ENCODE measurements around the gene MYL7. TPM values are rescaled to one million over a fixed set of nuclear protein-coding genes. Genes with fewer than 3 reads are reported as not detected.
A peak's percentile ranks its signal among the peaks of the same experiment; 100 is the strongest.

The MYL7 gene, protein sequence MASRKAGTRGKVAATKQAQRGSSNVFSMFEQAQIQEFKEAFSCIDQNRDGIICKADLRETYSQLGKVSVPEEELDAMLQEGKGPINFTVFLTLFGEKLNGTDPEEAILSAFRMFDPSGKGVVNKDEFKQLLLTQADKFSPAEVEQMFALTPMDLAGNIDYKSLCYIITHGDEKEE
- polyA plus RNA-seq (2013, experiment 1 of 2) = 0.07 TPM
- not detected for polyA plus RNA-seq (2013, experiment 2 of 2)

DNA sequence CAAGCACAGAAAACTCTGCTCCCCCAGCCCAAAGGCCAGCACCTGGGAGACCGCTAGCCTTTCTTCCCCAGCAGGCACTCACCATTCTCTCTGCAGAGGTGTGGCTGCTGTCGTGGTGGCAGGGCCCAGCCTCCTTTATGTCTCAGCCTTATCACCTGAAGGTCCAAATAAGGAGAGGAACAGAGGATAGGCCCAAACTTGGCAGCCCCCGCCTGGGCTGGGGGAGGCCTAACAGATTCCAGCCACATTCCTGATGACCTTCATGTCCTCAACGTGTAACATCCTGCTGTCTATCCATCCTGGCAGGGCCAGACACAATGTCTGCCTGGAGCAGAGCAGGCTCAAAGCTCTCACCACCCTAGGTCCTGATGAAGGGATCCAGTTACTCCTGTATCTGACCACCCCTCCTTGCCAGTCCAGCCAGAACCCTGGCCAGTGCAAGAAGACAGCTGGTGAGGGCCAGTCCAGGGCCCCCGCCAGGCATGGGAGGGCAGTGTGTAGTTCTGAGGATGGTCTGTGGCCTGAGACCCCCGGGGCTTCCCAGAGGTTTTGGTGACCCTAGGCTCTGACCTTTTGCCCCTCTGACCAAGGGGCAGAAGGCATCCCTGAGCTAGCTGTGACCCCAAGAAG, at the start of gene MYL7:
MYL7 (minus strand) TSS at position 112 of the 630 bp plus-strand sequence; CDS start at position 85, 27 bp downstream.
- WGBS, 2 donors (ENCODE audit: extremely low coverage in 2 of 2, insufficient read length in 2 of 2, insufficient replicate concordance in 1 of 2) = no CpG with 5 or more reads among the region's 6 CpGs
- H3K9me3 ChIP-seq (replicated peaks in 1 of 2; ENCODE audit: control insufficient read depth in 2 of 2, insufficient read depth in 1 of 2, low read depth in 1 of 2, low read length in 2 of 2) = peaks cover 6 to 7% of the 10 kb centered on the region in 2 donors
- peaks cover 3 to 10% of the 10 kb centered on the region in 2 donors for H3K4me1 ChIP-seq (ENCODE audit: control insufficient read depth in 2 of 2, insufficient read depth in 1 of 2, low read depth in 1 of 2, low read length in 2 of 2)
- no peak within 1 kb of the TSS for H2AFZ ChIP-seq (ENCODE audit: low read length)
- no peak within 1 kb of the TSS for H3K4me2 ChIP-seq (ENCODE audit: insufficient read depth, low read length, poor library complexity, severe bottlenecking)
- no peak within 1 kb of the TSS for H3K4me3 ChIP-seq (ENCODE audit: low read length in 2 of 2)
- peak within 1 kb of the TSS; percentile 51 for H3K9ac ChIP-seq (ENCODE audit: low read depth, low read length, poor library complexity)
- no peaks in the 10 kb centered on the region for H3K36me3 ChIP-seq (replicated peaks in 1 of 2; ENCODE audit: control insufficient read depth in 2 of 2, insufficient read depth in 2 of 2, low read length in 2 of 2)
- H4K91ac ChIP-seq (ENCODE audit: low read depth, low read length, poor library complexity) = no peak within 1 kb of the TSS
- H2BK120ac ChIP-seq (ENCODE audit: low read depth, low read length) = no peak within 1 kb of the TSS
- H3K4ac ChIP-seq (ENCODE audit: low read length) = no peak within 1 kb of the TSS
- H2BK15ac ChIP-seq (ENCODE audit: low read length) = peak within 1 kb of the TSS; percentile 55
- peak within 1 kb of the TSS; percentile 64 for H3K18ac ChIP-seq (ENCODE audit: low read length)
- H3K27me3 ChIP-seq (ENCODE audit: control insufficient read depth in 3 of 3, insufficient read depth in 3 of 3, low read depth in 1 of 3, low read length in 3 of 3) = peaks cover 7 to 69% (median 24%) of the 10 kb centered on the region in 3 experiments
- H2AK5ac ChIP-seq (ENCODE audit: low read depth, low read length) = peak within 1 kb of the TSS; percentile 88
- no peaks in the 10 kb centered on the region for H3K79me1 ChIP-seq (ENCODE audit: low read depth, low read length)
- H2BK5ac ChIP-seq (ENCODE audit: low read length) = peak within 1 kb of the TSS; percentile 53
- DNase-seq (ENCODE audit: low spot score) = no peak
- no peak within 1 kb of the TSS for H3K14ac ChIP-seq (ENCODE audit: low read length)
- peak within 1 kb of the TSS; percentile 65 for H3K23ac ChIP-seq (ENCODE audit: low read depth, low read length, poor library complexity)
- no peak within 1 kb of the TSS for H3K27ac ChIP-seq (replicated peaks; ENCODE audit: low read length)
- peak within 1 kb of the TSS; percentile 7 for H4K8ac ChIP-seq (ENCODE audit: low read depth, low read length)
- no peak within 1 kb of the TSS for H2BK12ac ChIP-seq (ENCODE audit: low read length)

DNA sequence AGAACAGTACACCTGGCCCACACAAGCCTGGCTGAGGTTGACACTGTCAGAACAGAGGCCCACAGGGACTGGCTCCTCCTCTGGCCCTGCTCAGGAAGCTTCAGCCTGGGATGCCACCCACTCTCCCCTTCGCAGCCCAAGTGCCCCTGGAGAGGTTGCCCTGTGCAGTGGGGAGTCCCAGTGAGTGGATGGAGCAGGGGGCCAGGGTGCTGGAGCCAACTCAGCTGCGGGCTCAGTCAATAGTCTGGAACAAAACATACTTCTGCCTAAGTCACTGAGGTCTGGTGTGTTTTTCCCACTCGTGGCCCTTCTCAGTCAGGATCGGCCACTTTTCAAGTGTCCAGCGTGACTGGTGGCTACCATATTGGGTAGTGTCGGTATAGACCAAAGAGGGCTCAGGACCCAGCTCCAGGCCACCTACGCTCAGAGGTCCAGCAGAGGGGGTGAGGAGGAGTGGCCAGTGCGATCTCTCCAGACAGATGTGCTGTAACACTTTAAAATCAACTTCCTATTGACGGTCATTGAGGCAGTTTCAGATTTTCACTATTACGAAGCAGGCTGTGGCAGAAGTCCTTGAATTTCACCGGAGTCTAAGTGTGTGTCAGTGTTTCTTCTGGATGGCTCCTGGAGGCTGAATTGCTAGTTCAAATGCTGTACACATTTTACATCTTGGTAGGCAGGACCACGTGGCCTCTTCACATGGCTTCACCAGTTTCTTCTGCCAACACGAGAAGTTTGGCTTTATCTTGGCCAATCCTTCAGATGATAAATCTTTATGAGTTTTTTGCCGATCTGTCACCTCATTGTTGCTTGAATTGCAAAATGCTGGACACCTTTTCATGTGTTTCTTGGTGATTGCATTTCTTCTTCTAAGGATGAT, 49.1 kb upstream of the MYL7 start:
- no peak for DNase-seq (ENCODE audit: low spot score)
- Histone ChIP-seq H3K4ac (ENCODE audit: low read length) (no peak overlapping the region), H3K4me1 (ENCODE audit: control insufficient read depth in 2 of 2, insufficient read depth in 1 of 2, low read depth in 1 of 2, low read length in 2 of 2) (peaks cover 0 to 9% of the 10 kb centered on the region in 2 donors), H4K8ac (ENCODE audit: low read depth, low read length) (no peak overlapping the region), H3K27me3 (ENCODE audit: control insufficient read depth in 3 of 3, insufficient read depth in 3 of 3, low read depth in 1 of 3, low read length in 3 of 3) (peaks cover 0 to 27% (median 0%) of the 10 kb centered on the region in 3 experiments), H3K18ac (ENCODE audit: low read length) (no peak overlapping the region), H2BK5ac (ENCODE audit: low read length) (no peak overlapping the region), H2BK120ac (ENCODE audit: low read depth, low read length) (no peak overlapping the region), H3K27ac (replicated peaks; ENCODE audit: low read length) (no peak overlapping the region), H3K14ac (ENCODE audit: low read length) (no peak overlapping the region), H2AK5ac (ENCODE audit: low read depth, low read length) (peak overlapping the region; percentile 67), H2BK15ac (ENCODE audit: low read length) (peak overlapping the region; percentile 9), H3K4me3 (ENCODE audit: low read length in 2 of 2) (no peak overlapping the region), H3K36me3 (replicated peaks in 1 of 2; ENCODE audit: control insufficient read depth in 2 of 2, insufficient read depth in 2 of 2, low read length in 2 of 2) (no peaks in the 10 kb centered on the region), H3K23ac (ENCODE audit: low read depth, low read length, poor library complexity) (peak overlapping the region; percentile 9), H4K91ac (ENCODE audit: low read depth, low read length, poor library complexity) (no peak overlapping the region), H3K79me1 (ENCODE audit: low read depth, low read length) (no peaks in the 10 kb centered on the region), H3K4me2 (ENCODE audit: insufficient read depth, low read length, poor library complexity, severe bottlenecking) (no peak overlapping the region), H3K9ac (ENCODE audit: low read depth, low read length, poor library complexity) (peak overlapping the region; percentile 10), H3K9me3 (replicated peaks in 1 of 2; ENCODE audit: control insufficient read depth in 2 of 2, insufficient read depth in 1 of 2, low read depth in 1 of 2, low read length in 2 of 2) (no peaks in the 10 kb centered on the region), H2AFZ (ENCODE audit: low read length) (no peak overlapping the region), H2BK12ac (ENCODE audit: low read length) (no peak overlapping the region)
- no CpG with 5 or more reads among the region's 14 CpGs for WGBS, 2 donors (ENCODE audit: extremely low coverage in 2 of 2, insufficient read length in 2 of 2, insufficient replicate concordance in 1 of 2)

DNA sequence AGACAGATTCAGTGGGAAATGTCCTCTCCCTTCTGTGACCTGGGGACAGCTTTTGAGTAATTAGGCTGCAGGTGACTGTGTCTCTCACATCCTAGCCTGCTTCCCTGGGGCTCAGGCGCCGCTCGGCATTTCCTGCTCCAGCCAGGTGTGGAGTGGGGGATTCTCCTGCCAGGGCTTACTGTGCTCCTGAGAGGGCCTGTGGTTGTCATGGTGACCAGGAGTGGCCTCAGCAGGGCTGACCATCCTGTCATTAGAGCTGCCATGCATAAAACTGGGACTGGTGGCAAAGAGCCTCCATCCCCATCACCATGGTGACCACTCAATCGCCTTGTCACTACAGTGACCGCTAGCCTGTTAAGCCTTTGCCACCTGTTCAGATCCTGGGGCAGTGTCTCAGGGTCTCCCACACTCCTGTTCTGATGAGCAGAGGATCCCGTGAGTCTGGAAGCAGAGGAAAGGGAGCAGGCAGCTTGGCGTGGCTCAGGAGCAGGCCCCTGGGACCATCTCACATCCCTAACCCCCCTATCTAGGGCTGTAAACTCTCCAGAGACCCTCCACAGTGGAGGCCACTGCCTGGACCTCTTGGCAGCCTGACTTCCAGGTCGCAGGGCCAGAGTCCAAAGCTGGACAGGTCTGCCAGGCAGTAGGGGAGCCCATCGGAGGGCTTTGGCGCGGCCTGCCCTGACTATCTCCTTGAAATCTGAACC, 48.3 kb upstream of the MYL7 start, which contains the start of gene GCK:
GCK (minus strand) TSS at position 154 of the 707 bp plus-strand sequence. CDS start 486 bp downstream, outside the sequence.
- Histone ChIP-seq H3K9me3 (replicated peaks in 1 of 2; ENCODE audit: control insufficient read depth in 2 of 2, insufficient read depth in 1 of 2, low read depth in 1 of 2, low read length in 2 of 2) (no peaks in the 10 kb centered on the region), H3K4me2 (ENCODE audit: insufficient read depth, low read length, poor library complexity, severe bottlenecking) (no peak within 1 kb of the TSS), H2AFZ (ENCODE audit: low read length) (peak within 1 kb of the TSS; percentile 56), H3K4ac (ENCODE audit: low read length) (no peak within 1 kb of the TSS), H3K9ac (ENCODE audit: low read depth, low read length, poor library complexity) (peak within 1 kb of the TSS; percentile 10), H3K36me3 (replicated peaks in 1 of 2; ENCODE audit: control insufficient read depth in 2 of 2, insufficient read depth in 2 of 2, low read length in 2 of 2) (no peaks in the 10 kb centered on the region), H3K79me1 (ENCODE audit: low read depth, low read length) (no peaks in the 10 kb centered on the region), H3K23ac (ENCODE audit: low read depth, low read length, poor library complexity) (peak within 1 kb of the TSS; percentile 9), H3K27ac (replicated peaks; ENCODE audit: low read length) (no peak within 1 kb of the TSS), H3K14ac (ENCODE audit: low read length) (no peak within 1 kb of the TSS), H2AK5ac (ENCODE audit: low read depth, low read length) (peak within 1 kb of the TSS; percentile 67), H3K4me1 (ENCODE audit: control insufficient read depth in 2 of 2, insufficient read depth in 1 of 2, low read depth in 1 of 2, low read length in 2 of 2) (peaks cover 3 to 11% of the 10 kb centered on the region in 2 donors), H2BK120ac (ENCODE audit: low read depth, low read length) (peak within 1 kb of the TSS; percentile 16), H2BK12ac (ENCODE audit: low read length) (no peak within 1 kb of the TSS), H3K18ac (ENCODE audit: low read length) (peak within 1 kb of the TSS; percentile 62), H4K8ac (ENCODE audit: low read depth, low read length) (no peak within 1 kb of the TSS), H2BK15ac (ENCODE audit: low read length) (peak within 1 kb of the TSS; percentile 12), H2BK5ac (ENCODE audit: low read length) (no peak within 1 kb of the TSS), H3K27me3 (ENCODE audit: control insufficient read depth in 3 of 3, insufficient read depth in 3 of 3, low read depth in 1 of 3, low read length in 3 of 3) (peaks cover 0 to 30% (median 0%) of the 10 kb centered on the region in 3 experiments), H3K4me3 (ENCODE audit: low read length in 2 of 2) (no peak within 1 kb of the TSS), H4K91ac (ENCODE audit: low read depth, low read length, poor library complexity) (no peak within 1 kb of the TSS)
- no CpG with 5 or more reads among the region's 11 CpGs for WGBS, 2 donors (ENCODE audit: extremely low coverage in 2 of 2, insufficient read length in 2 of 2, insufficient replicate concordance in 1 of 2)
- no peak for DNase-seq (ENCODE audit: low spot score)
